Spleen (tissue), 7 donors: ENCODE measurements around the gene PTPN4.

Source experiments
- POLR2A ChIP-seq, 3 donors: fragments of 450-650 bp; IDR thresholded peaks; one replicate each; pipeline ENCODE4 v1.5.1; 2017; ENCODE audit warnings: antibody characterized with exemption in 3 of 3, mild to moderate bottlenecking in 1 of 3
- POLR2AphosphoS5 ChIP-seq, 3 donors: sonication (generic); formaldehyde crosslinking; IDR thresholded peaks; one replicate each; pipeline ENCODE4 v1.5.1; 2017; ENCODE audit warnings: antibody characterized with exemption in 3 of 3
- TF ChIP-seq, protein P1 (sequence below), 11 experiments: fragments of 200-600 bp in 7 of 11; fragments of 450-650 bp in 4 of 11; sonication (generic) in 4 of 11; IDR thresholded peaks in 8 of 11; conservative IDR thresholded peaks in 3 of 11; 1 replicate in 7 of 11; 2 replicates in 4 of 11; pipeline versions ENCODE4 v1.4.0 to v1.8.0; 2016 to 2021; ENCODE audit warnings: antibody characterized with exemption in 11 of 11, inconsistent platforms in 4 of 11, mild to moderate bottlenecking in 1 of 11
- donor health status: DM: no; HTN: no; CAD: no; lungs with moderate emphysema.
- donor health status: DM: no; HTN: no; CAD: no.
- donor health status: DM: no; HTN: no; CAD: no.

- TF ChIP-seq, protein P1, sequence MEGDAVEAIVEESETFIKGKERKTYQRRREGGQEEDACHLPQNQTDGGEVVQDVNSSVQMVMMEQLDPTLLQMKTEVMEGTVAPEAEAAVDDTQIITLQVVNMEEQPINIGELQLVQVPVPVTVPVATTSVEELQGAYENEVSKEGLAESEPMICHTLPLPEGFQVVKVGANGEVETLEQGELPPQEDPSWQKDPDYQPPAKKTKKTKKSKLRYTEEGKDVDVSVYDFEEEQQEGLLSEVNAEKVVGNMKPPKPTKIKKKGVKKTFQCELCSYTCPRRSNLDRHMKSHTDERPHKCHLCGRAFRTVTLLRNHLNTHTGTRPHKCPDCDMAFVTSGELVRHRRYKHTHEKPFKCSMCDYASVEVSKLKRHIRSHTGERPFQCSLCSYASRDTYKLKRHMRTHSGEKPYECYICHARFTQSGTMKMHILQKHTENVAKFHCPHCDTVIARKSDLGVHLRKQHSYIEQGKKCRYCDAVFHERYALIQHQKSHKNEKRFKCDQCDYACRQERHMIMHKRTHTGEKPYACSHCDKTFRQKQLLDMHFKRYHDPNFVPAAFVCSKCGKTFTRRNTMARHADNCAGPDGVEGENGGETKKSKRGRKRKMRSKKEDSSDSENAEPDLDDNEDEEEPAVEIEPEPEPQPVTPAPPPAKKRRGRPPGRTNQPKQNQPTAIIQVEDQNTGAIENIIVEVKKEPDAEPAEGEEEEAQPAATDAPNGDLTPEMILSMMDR (IDR thresholded peaks at IDR 0.05 in 8 of 11, conservative IDR thresholded peaks at IDR 0.05 in 3 of 11) = peak in 2 of 11 experiments; percentile 17 to 18
- TF ChIP-seq POLR2A (IDR thresholded peaks at IDR 0.05) = no peak
- peak; percentile 56 to 80 (median 73) for TF ChIP-seq POLR2AphosphoS5 (IDR thresholded peaks at IDR 0.05)
Measured at GRCh38 chr2:120012771-120013596, 253.3 kb downstream of the PTPN4 start, which contains the start of gene EPB41L5.
